ENCODE results near the gene PPP3R1.

PPP3R1 gene

GRCh38 chr2:68195096-68195495 lies 57.2 kb downstream of the PPP3R1 start:
- TF ChIP-seq CTCF (conservative IDR thresholded peaks at IDR 0.05; ENCODE audit: low read depth, low read length), result no peak
- no peak for DNase-seq (ENCODE audit: low read depth)
- no peak overlapping the region for H3K4me3 ChIP-seq (ENCODE audit: low read depth, low read length)

- H3K4me3 ChIP-seq (ENCODE audit: low read depth, low read length), result no peak overlapping the region
- peak; percentile 49 for DNase-seq (ENCODE audit: low read depth)
- no peak for TF ChIP-seq CTCF (conservative IDR thresholded peaks at IDR 0.05; ENCODE audit: low read depth, low read length)
Measured at GRCh38 chr2:68193787-68194372, 58.5 kb downstream of the PPP3R1 start.

- peak; percentile 37 for DNase-seq (ENCODE audit: low read depth)
- no peak for TF ChIP-seq CTCF (conservative IDR thresholded peaks at IDR 0.05; ENCODE audit: low read depth, low read length)
Measured at GRCh38 chr2:68193144-68193543, 59.2 kb downstream of the PPP3R1 start.

GRCh38 chr2:68190991-68191731 lies 61.2 kb downstream of the PPP3R1 start:
- DNase-seq (ENCODE audit: low read depth), result peak; percentile 85
- H3K4me3 ChIP-seq (ENCODE audit: low read depth, low read length), result no peak overlapping the region
- no peak for TF ChIP-seq CTCF (conservative IDR thresholded peaks at IDR 0.05; ENCODE audit: low read depth, low read length)

More at GRCh38 chr2:68193144-68193543, 59.2 kb downstream of the PPP3R1 start:
- no peak overlapping the region for H3K4me3 ChIP-seq (ENCODE audit: low read depth, low read length)

- H3K4me3 ChIP-seq (ENCODE audit: low read depth, low read length), result no peak overlapping the region
- no peak for DNase-seq (ENCODE audit: low read depth)
- no peak for TF ChIP-seq CTCF (conservative IDR thresholded peaks at IDR 0.05; ENCODE audit: low read depth, low read length)
Measured at GRCh38 chr2:68189991-68190784, 62.1 kb downstream of the PPP3R1 start.

GRCh38 chr2:68188831-68189230 lies 63.5 kb downstream of the PPP3R1 start:
- H3K4me3 ChIP-seq (ENCODE audit: low read depth, low read length), result no peak overlapping the region
- DNase-seq (ENCODE audit: low read depth), result no peak
- no peak for TF ChIP-seq CTCF (conservative IDR thresholded peaks at IDR 0.05; ENCODE audit: low read depth, low read length)
